GM12878 (cell line): Measurements from ENCODE around the gene ASCC3. TPM values are rescaled to one million over a fixed set of nuclear protein-coding genes. Genes with fewer than 3 reads are reported as not detected.

Experiments
- ATAC-seq: fragments of 200-7000 bp; cut with Tn5 transposase; 3 replicates; pipeline ENCODE4 v1.9.1; 2020; ENCODE audit warnings: mild to moderate bottlenecking, moderate library complexity
- BruUV-seq: library from RNA; stranded (reverse); fragments of 400-500 nt; replicated peaks from 2 replicates; lab custom pipeline; 2021; lab: Mats Ljungman, UMichigan
- CTCF ChIA-PET: fragments of 300-600 bp; sonication (Branson Sonifier 250); formaldehyde crosslinking; extraction: SDS; loops from one replicate; lab custom pipeline; 2021; ENCODE audit warnings: inconsistent platforms; lab: Yijun Ruan, JAX
- POLR2A ChIA-PET: fragments of 350-600 bp; formaldehyde crosslinking; extraction: SDS; loops from one replicate; lab custom pipeline; 2021; ENCODE audit warnings: inconsistent platforms; lab: Charles Lee
- RAD21 ChIA-PET: fragments of 300-600 bp; sonication (Branson Sonifier 250); formaldehyde crosslinking; loops from one replicate; lab custom pipeline; 2023; ENCODE audit warnings: antibody characterized with exemption; ENCODE audit not compliant: unreplicated experiment; lab: Charles Lee
- SMC1A ChIA-PET: fragments of 300-600 bp; sonication (Branson Sonifier 250); formaldehyde crosslinking; loops from one replicate; lab custom pipeline; 2023; ENCODE audit not compliant: unreplicated experiment, uncharacterized antibody; lab: Charles Lee
- DNase-seq: peaks from one replicate; pipeline ENCODE4 v3.0.0-alpha.2; 2011; ENCODE audit warnings: low read depth, low spot score
- FAIRE-seq: peaks from 3 replicates; lab custom pipeline; 2011; peaks lifted over from hg19 to GRCh38; lab: Jason Lieb, UNC
- H2AFZ ChIP-seq: 2 replicates; pipeline ENCODE4 v1.6.0; 2011; ENCODE audit warnings: low read depth, low read length, control low read depth; ENCODE audit not compliant: control insufficient read depth
- H3K27ac ChIP-seq: 2 replicates; pipeline ENCODE4 v1.5.1; 2011; ENCODE audit warnings: control low read depth; ENCODE audit not compliant: control insufficient read depth, insufficient read depth
- H3K27me3 ChIP-seq, 2 experiments: replicated peaks in 1 of 2; 2 replicates each; pipeline versions ENCODE4 v1.6.0 to v1.6.1; 2011; ENCODE audit warnings: low read length in 1 of 2; ENCODE audit not compliant: control insufficient read depth in 2 of 2, insufficient read depth in 2 of 2
- H3K36me3 ChIP-seq, 2 experiments: 2 replicates each; pipeline ENCODE4 v1.5.1; 2011; ENCODE audit warnings: low read length in 1 of 2; ENCODE audit not compliant: control insufficient read depth in 2 of 2, insufficient read depth in 2 of 2
- H3K4me1 ChIP-seq: 2 replicates; pipeline ENCODE4 v1.6.1; 2011; ENCODE audit warnings: mild to moderate bottlenecking, low read length, moderate library complexity, mixed read lengths; ENCODE audit not compliant: control insufficient read depth, insufficient read depth
- H3K4me2 ChIP-seq: 2 replicates; pipeline ENCODE4 v1.6.0; 2011; ENCODE audit warnings: control low read depth; ENCODE audit not compliant: control insufficient read depth, insufficient read depth
- H3K4me3 ChIP-seq: fragments of 200-600 bp; sonication (generic); 2 replicates; pipeline ENCODE4 v1.5.1; 2016
- H3K79me2 ChIP-seq: 2 replicates; pipeline ENCODE4 v1.6.0; 2011; ENCODE audit warnings: low read length; ENCODE audit not compliant: control insufficient read depth, insufficient read depth
- H3K9ac ChIP-seq: 2 replicates; pipeline ENCODE4 v1.8.0; 2011; ENCODE audit warnings: low read length, control low read depth, mixed read lengths; ENCODE audit not compliant: control insufficient read depth, insufficient read depth
- H3K9me3 ChIP-seq: replicated peaks from 3 replicates; pipeline ENCODE4 v1.5.1; 2011; ENCODE audit warnings: mild to moderate bottlenecking, low read length; ENCODE audit not compliant: control insufficient read depth, insufficient read depth
- H4K20me1 ChIP-seq: 2 replicates; pipeline ENCODE4 v1.6.0; 2011; ENCODE audit not compliant: control insufficient read depth, insufficient read depth
- CBFB ChIP-seq: IDR thresholded peaks from 2 replicates; pipeline ENCODE4 v1.6.1; 2016; ENCODE audit warnings: antibody characterized with exemption, low read depth
- CBX3 ChIP-seq: fragments of 200-600 bp; sonication (generic); IDR thresholded peaks from 2 replicates; pipeline ENCODE4 v1.6.1; 2016; ENCODE audit warnings: low read depth, borderline replicate concordance
- EP300 ChIP-seq, 2 experiments: fragments of 150-350 bp in 1 of 2; IDR thresholded peaks; 2 replicates each; pipeline ENCODE4 v1.6.1; 2011 to 2012; ENCODE audit warnings: low read depth in 2 of 2, low read length in 2 of 2, borderline replicate concordance in 1 of 2, improper control_type of control experiment in 1 of 2, inconsistent platforms in 1 of 2; ENCODE audit not compliant: control insufficient read depth in 1 of 2
- RAD21 ChIP-seq: IDR thresholded peaks from 2 replicates; pipeline ENCODE4 v1.6.1; 2011; ENCODE audit warnings: mild to moderate bottlenecking, low read depth, low read length, moderate library complexity; ENCODE audit not compliant: insufficient read depth
- ZNF384 ChIP-seq: IDR thresholded peaks from 2 replicates; pipeline ENCODE4 v1.6.1; 2012; ENCODE audit warnings: low read depth, mild to moderate bottlenecking, low read length, improper control_type of control experiment, borderline replicate concordance
- WGBS: methylation state at CpG from one replicate; pipeline ENCODE4 v1.1.6; 2016; ENCODE audit warnings: low lambda C conversion rate; ENCODE audit not compliant: insufficient replicate concordance, insufficient coverage; ENCODE audit errors: missing lambda C conversion rate; 5-methylcytosine and 5-hydroxymethylcytosine counted together
- in situ Hi-C: fragments of 300-500 bp; cut with MboI; formaldehyde crosslinking; loops from 9 replicates; pipeline ENCODE4 v1.14.3; 2018; ENCODE audit warnings: mixed read lengths
- intact Hi-C: fragments of 100-400 bp; cut with micrococcal nuclease; formaldehyde crosslinking; loops from one replicate; pipeline ENCODE4 v1.14.2; 2022; ENCODE audit not compliant: unreplicated experiment
- polyA plus RNA-seq, 11 experiments: library from polyadenylated mRNA; depleted of rRNA in 4 of 11; unstranded in 6 of 11; stranded (reverse) in 5 of 11; fragments of >200 nt; fragmentation: Nextera tagmentation in 4 of 11; fragmentation: Illumina TruSeq in 1 of 11; extraction: Ambion mirVana in 4 of 11; extraction: Trizol in 1 of 11; gene quantifications; 1 replicate in 1 of 11; 2 replicates in 10 of 11; pipeline versions ENCODE4 v1.2.1 to v1.2.3, GENCODE V29; 2011 to 2016; ENCODE audit warnings: inconsistent platforms in 2 of 11, missing spikeins in 2 of 11, low read depth in 1 of 11
- total RNA-seq, 4 experiments: library from RNA; depleted of rRNA in 3 of 4; stranded (reverse); fragments of >200 nt in 3 of 4; fragmentation: Illumina TruSeq in 1 of 4; extraction: Trizol in 1 of 4; gene quantifications; 2 replicates each; pipeline versions ENCODE4 v1.2.1 to v1.2.3, GENCODE V29; 2013 to 2021
- TF ChIP-seq, protein P1 (sequence below): IDR thresholded peaks from 2 replicates; pipeline ENCODE4 v1.6.1; 2012; ENCODE audit warnings: improper control_type of control experiment, low read depth, low read length; ENCODE audit not compliant: insufficient replicate concordance
- TF ChIP-seq, protein P2 (sequence below): fragments of 450-650 bp; IDR thresholded peaks from 2 replicates; pipeline ENCODE4 v1.6.1; 2016; ENCODE audit warnings: mild to moderate bottlenecking
- TF ChIP-seq, protein P3 (sequence below): fragments of 450-650 bp; IDR thresholded peaks from 2 replicates; pipeline ENCODE4 v1.6.1; 2016; ENCODE audit warnings: mild to moderate bottlenecking, moderate library complexity, borderline replicate concordance
- TF ChIP-seq, protein P4 (sequence below): fragments of 150-350 bp; IDR thresholded peaks from 2 replicates; pipeline ENCODE4 v1.6.1; 2014; ENCODE audit warnings: mild to moderate bottlenecking, low read depth, low read length

Gene ASCC3
- total and polyA plus RNA-seq, 10 of the 15 experiments (the other 5 are each of a cell fraction or from before 2014, with no cell fraction given) = 19.9 to 76.2 (median 55.9) TPM

DNA sequence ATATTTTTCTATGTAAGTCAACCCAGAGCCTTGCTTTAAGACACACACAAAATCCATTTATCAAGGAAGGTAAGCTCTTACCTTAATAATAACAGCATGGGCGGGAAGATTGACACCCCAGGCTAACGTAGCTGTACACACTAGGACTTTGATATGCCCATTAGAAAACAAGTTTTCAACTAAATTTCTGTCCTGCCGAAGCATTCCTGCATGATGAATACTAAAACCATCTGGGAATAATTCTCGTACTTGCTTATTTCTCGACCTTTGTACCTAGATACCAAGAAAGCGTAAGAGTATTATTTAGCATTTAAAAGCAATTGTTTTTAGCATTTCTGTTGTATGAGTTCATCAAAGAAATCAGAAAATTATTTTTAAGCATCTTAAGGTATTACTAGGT, 218.9 kb downstream of the ASCC3 start (continued):
- TF ChIP-seq, protein P1, sequence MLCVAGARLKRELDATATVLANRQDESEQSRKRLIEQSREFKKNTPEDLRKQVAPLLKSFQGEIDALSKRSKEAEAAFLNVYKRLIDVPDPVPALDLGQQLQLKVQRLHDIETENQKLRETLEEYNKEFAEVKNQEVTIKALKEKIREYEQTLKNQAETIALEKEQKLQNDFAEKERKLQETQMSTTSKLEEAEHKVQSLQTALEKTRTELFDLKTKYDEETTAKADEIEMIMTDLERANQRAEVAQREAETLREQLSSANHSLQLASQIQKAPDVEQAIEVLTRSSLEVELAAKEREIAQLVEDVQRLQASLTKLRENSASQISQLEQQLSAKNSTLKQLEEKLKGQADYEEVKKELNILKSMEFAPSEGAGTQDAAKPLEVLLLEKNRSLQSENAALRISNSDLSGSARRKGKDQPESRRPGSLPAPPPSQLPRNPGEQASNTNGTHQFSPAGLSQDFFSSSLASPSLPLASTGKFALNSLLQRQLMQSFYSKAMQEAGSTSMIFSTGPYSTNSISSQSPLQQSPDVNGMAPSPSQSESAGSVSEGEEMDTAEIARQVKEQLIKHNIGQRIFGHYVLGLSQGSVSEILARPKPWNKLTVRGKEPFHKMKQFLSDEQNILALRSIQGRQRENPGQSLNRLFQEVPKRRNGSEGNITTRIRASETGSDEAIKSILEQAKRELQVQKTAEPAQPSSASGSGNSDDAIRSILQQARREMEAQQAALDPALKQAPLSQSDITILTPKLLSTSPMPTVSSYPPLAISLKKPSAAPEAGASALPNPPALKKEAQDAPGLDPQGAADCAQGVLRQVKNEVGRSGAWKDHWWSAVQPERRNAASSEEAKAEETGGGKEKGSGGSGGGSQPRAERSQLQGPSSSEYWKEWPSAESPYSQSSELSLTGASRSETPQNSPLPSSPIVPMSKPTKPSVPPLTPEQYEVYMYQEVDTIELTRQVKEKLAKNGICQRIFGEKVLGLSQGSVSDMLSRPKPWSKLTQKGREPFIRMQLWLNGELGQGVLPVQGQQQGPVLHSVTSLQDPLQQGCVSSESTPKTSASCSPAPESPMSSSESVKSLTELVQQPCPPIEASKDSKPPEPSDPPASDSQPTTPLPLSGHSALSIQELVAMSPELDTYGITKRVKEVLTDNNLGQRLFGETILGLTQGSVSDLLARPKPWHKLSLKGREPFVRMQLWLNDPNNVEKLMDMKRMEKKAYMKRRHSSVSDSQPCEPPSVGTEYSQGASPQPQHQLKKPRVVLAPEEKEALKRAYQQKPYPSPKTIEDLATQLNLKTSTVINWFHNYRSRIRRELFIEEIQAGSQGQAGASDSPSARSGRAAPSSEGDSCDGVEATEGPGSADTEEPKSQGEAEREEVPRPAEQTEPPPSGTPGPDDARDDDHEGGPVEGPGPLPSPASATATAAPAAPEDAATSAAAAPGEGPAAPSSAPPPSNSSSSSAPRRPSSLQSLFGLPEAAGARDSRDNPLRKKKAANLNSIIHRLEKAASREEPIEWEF = no peak
- TF ChIP-seq ZNF384 = no peak

DNA sequence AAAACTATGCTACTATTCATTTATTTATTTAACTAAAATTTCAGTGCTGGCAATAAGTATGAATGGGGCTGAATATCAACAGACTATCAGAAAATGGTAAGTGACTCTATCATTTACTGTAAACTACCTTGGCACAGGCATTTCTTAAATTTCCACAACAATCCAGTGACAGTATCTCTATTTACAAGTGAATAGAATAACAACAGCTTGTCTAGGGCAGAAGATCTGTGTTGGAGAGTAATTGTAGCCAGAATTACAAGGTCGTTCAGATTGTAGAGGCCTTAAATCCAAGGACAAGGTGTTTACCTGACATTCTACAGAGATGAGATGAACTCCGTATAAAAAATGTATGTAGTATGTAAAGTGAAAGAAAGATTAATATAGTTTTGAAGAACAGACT, 222.6 kb downstream of the ASCC3 start:
- H3K4me2 ChIP-seq = no peak overlapping the region
- H3K27me3 ChIP-seq = no peaks in the 10 kb centered on the region
- H3K27ac ChIP-seq = no peak overlapping the region
- H2AFZ ChIP-seq = no peak overlapping the region
- H3K9me3 ChIP-seq = no peaks in the 10 kb centered on the region
- ATAC-seq (no peak), DNase-seq (no peak), FAIRE-seq (no peak)
- no peak overlapping the region for H3K4me3 ChIP-seq
- no peaks in the 10 kb centered on the region for H3K4me1 ChIP-seq
- CTCF ChIA-PET = interaction anchor here (0.5 to 4.2 kb wide), 12 partner anchors 9 to 791 kb away, joined by 3 to 19 read pairs (median 4); no protein-coding TSS in a partner anchor
- no TSS peak for BruUV-seq
- H3K36me3 ChIP-seq = peaks cover 0 to 11% of the 10 kb centered on the region in 2 experiments; a peak in 3 of 4 replicates
- intact Hi-C loops = loop anchor here (5.0 kb wide), 3 partner anchors 181 to 656 kb away; no protein-coding TSS in a partner anchor
- RAD21 ChIA-PET = interaction anchor here (0.9 to 1.2 kb wide), 3 partner anchors 10 to 543 kb away, joined by 3 read pairs; no protein-coding TSS in a partner anchor
- no peaks in the 10 kb centered on the region for H4K20me1 ChIP-seq
- no peak overlapping the region for H3K9ac ChIP-seq
- no peaks in the 10 kb centered on the region for H3K79me2 ChIP-seq
- SMC1A ChIA-PET = interaction anchor here (1.0 to 1.4 kb wide), 2 partner anchors 15 to 551 kb away, joined by 3 read pairs; no protein-coding TSS in a partner anchor
- WGBS = 69% methylated on average over 2 of the region's 2 CpGs
- in situ Hi-C loops = no loop called here
- POLR2A ChIA-PET = interaction anchor here (0.6 kb wide), 1 partner anchor 536 kb away, joined by 3 read pairs; no protein-coding TSS in a partner anchor
- TF ChIP-seq, protein P2, sequence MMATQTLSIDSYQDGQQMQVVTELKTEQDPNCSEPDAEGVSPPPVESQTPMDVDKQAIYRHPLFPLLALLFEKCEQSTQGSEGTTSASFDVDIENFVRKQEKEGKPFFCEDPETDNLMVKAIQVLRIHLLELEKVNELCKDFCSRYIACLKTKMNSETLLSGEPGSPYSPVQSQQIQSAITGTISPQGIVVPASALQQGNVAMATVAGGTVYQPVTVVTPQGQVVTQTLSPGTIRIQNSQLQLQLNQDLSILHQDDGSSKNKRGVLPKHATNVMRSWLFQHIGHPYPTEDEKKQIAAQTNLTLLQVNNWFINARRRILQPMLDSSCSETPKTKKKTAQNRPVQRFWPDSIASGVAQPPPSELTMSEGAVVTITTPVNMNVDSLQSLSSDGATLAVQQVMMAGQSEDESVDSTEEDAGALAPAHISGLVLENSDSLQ = no peak
- TF ChIP-seq, protein P3, sequence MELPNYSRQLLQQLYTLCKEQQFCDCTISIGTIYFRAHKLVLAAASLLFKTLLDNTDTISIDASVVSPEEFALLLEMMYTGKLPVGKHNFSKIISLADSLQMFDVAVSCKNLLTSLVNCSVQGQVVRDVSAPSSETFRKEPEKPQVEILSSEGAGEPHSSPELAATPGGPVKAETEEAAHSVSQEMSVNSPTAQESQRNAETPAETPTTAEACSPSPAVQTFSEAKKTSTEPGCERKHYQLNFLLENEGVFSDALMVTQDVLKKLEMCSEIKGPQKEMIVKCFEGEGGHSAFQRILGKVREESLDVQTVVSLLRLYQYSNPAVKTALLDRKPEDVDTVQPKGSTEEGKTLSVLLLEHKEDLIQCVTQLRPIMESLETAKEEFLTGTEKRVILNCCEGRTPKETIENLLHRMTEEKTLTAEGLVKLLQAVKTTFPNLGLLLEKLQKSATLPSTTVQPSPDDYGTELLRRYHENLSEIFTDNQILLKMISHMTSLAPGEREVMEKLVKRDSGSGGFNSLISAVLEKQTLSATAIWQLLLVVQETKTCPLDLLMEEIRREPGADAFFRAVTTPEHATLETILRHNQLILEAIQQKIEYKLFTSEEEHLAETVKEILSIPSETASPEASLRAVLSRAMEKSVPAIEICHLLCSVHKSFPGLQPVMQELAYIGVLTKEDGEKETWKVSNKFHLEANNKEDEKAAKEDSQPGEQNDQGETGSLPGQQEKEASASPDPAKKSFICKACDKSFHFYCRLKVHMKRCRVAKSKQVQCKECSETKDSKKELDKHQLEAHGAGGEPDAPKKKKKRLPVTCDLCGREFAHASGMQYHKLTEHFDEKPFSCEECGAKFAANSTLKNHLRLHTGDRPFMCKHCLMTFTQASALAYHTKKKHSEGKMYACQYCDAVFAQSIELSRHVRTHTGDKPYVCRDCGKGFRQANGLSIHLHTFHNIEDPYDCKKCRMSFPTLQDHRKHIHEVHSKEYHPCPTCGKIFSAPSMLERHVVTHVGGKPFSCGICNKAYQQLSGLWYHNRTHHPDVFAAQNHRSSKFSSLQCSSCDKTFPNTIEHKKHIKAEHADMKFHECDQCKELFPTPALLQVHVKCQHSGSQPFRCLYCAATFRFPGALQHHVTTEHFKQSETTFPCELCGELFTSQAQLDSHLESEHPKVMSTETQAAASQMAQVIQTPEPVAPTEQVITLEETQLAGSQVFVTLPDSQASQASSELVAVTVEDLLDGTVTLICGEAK = no peak
- TF ChIP-seq EP300 (IDR thresholded peaks at IDR 0.05; ENCODE audit: borderline replicate concordance in 1 of 2, control insufficient read depth in 1 of 2, low read depth in 2 of 2, low read length in 2 of 2) = no peak
- TF ChIP-seq, protein P4, sequence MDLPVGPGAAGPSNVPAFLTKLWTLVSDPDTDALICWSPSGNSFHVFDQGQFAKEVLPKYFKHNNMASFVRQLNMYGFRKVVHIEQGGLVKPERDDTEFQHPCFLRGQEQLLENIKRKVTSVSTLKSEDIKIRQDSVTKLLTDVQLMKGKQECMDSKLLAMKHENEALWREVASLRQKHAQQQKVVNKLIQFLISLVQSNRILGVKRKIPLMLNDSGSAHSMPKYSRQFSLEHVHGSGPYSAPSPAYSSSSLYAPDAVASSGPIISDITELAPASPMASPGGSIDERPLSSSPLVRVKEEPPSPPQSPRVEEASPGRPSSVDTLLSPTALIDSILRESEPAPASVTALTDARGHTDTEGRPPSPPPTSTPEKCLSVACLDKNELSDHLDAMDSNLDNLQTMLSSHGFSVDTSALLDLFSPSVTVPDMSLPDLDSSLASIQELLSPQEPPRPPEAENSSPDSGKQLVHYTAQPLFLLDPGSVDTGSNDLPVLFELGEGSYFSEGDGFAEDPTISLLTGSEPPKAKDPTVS = no peak
- no peak for TF ChIP-seq RAD21
- TF ChIP-seq CBFB = no peak
- TF ChIP-seq CBX3 = no peak
